Nephron (organoid): ENCODE data around the gene FGF18.

Experiments used
- H3K27ac Mint-ChIP-seq, 3 experiments: 2 replicates each; pipeline ENCODE4 v1.8.0; 2020; ENCODE audit warnings: mixed read lengths in 3 of 3, mild to moderate bottlenecking in 2 of 3, moderate library complexity in 1 of 3
- H3K27me3 Mint-ChIP-seq: 2 replicates; pipeline ENCODE4 v1.8.0; 2021; ENCODE audit warnings: low read depth, mild to moderate bottlenecking, moderate library complexity, mixed read lengths
- H3K36me3 Mint-ChIP-seq: 2 replicates; pipeline ENCODE4 v1.8.0; 2020; ENCODE audit warnings: low read depth, mixed read lengths
- H3K4me1 Mint-ChIP-seq: 2 replicates; pipeline ENCODE4 v1.8.0; 2020; ENCODE audit warnings: mixed read lengths
- H3K4me3 Mint-ChIP-seq, 3 experiments: 2 replicates each; pipeline ENCODE4 v1.8.0; 2020; ENCODE audit warnings: mild to moderate bottlenecking in 3 of 3, mixed read lengths in 3 of 3, moderate library complexity in 2 of 3
- H3K9me3 Mint-ChIP-seq: 2 replicates; pipeline ENCODE4 v1.8.0; 2020; ENCODE audit warnings: mixed read lengths
- TF ChIP-seq, protein P1 (sequence below), 3 experiments: fragments of 200-600 bp; sonication (generic); IDR thresholded peaks; one replicate each; pipeline ENCODE4 v1.5.0; 2021; ENCODE audit warnings: antibody characterized with exemption in 3 of 3; ENCODE audit not compliant: unreplicated experiment in 3 of 3

The FGF18 gene

DNA sequence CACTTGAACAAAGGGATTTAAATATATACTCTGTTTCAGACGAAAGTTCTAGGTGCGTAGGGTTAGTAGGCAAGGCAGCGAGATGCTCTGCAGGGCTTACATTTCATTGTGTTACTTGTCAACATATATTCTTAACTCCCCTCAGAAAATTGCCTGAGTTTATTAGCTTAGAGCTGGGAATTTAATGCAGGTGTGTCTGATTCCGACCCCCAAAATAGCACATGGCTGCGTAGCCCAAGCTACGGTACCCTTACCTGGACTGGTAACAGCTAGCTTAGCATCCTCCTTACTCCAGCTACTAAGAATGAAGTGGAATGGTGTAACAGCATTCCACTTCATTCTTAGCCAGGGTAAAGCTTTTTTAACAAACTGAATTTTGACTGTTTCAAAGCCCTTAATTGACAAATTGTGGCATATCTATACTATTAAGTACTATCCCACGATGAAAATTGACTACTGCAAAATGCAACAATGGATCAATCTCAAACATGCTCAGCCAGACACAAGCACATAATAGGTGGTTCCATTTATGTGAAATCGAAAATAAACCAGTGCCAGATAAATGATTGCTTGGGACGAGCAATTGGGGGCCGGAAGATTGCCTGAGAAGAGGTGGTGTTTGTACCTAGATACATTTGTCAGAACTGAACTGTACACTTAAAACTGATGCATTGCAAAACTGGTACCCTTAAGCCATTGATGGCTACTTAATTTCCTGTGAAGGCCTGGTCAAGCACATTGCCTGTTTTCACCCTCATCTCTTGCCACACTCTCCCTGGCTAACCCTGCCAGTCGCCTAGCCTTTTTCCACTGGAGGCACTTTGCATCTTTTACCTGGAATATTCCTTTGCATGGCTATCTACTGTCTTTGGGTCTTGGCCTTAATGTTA is 3.0 kb upstream of the FGF18 start:
- Mint-ChIP-seq H3K27me3 (peaks cover 14% of the 10 kb centered on the region), H3K4me1 (peaks cover 24% of the 10 kb centered on the region), H3K9me3 (no peaks in the 10 kb centered on the region), H3K4me3 (no peak overlapping the region), H3K36me3 (peaks cover 28% of the 10 kb centered on the region), H3K27ac (no peak overlapping the region)
- TF ChIP-seq, protein P1, sequence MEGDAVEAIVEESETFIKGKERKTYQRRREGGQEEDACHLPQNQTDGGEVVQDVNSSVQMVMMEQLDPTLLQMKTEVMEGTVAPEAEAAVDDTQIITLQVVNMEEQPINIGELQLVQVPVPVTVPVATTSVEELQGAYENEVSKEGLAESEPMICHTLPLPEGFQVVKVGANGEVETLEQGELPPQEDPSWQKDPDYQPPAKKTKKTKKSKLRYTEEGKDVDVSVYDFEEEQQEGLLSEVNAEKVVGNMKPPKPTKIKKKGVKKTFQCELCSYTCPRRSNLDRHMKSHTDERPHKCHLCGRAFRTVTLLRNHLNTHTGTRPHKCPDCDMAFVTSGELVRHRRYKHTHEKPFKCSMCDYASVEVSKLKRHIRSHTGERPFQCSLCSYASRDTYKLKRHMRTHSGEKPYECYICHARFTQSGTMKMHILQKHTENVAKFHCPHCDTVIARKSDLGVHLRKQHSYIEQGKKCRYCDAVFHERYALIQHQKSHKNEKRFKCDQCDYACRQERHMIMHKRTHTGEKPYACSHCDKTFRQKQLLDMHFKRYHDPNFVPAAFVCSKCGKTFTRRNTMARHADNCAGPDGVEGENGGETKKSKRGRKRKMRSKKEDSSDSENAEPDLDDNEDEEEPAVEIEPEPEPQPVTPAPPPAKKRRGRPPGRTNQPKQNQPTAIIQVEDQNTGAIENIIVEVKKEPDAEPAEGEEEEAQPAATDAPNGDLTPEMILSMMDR (IDR thresholded peaks at IDR 0.05; ENCODE audit: unreplicated experiment in 3 of 3): no peak

DNA sequence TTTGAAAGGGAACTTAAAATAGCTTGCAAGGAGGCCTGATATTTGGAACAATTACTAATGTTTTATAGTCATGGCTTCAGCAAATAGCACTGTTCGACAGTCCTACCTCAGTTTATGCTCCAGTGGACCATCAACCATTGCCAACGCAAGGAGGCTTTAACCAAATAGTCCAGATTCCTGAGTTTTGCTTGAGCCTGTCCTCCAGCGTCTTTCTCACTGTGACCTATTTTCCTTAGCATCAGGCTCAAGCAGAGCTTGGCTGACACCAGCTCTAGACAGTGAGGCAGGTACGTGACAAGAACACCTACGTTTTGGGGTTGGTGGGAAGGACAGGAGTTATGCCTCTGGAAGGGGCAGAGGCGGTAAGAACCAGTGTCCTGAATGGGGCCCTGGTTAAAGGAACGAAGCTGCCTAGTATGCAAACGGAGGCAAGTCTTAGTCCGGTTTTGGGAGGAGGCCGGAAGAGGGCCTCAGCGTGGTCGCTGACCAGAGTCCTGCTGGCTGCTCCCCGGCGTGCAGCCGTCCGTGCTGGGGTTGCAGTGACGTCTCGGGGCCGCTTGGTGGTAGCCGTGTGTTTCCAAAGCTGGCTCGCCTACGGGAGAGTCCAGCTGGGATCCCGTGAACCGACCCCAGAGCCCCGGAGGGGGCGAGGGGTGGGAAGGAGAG is 998 bp upstream of the FGF18 start:
- Mint-ChIP-seq H3K4me1 (peaks cover 37% of the 10 kb centered on the region), H3K4me3 (peak overlapping the region; percentile 83 to 88 (median 85)), H3K27ac (no peak overlapping the region), H3K9me3 (no peaks in the 10 kb centered on the region), H3K27me3 (peaks cover 30% of the 10 kb centered on the region), H3K36me3 (peaks cover 7% of the 10 kb centered on the region)
- TF ChIP-seq, protein P1 (IDR thresholded peaks at IDR 0.05; ENCODE audit: unreplicated experiment in 3 of 3): peak; percentile 96 to 99 (median 98)

DNA sequence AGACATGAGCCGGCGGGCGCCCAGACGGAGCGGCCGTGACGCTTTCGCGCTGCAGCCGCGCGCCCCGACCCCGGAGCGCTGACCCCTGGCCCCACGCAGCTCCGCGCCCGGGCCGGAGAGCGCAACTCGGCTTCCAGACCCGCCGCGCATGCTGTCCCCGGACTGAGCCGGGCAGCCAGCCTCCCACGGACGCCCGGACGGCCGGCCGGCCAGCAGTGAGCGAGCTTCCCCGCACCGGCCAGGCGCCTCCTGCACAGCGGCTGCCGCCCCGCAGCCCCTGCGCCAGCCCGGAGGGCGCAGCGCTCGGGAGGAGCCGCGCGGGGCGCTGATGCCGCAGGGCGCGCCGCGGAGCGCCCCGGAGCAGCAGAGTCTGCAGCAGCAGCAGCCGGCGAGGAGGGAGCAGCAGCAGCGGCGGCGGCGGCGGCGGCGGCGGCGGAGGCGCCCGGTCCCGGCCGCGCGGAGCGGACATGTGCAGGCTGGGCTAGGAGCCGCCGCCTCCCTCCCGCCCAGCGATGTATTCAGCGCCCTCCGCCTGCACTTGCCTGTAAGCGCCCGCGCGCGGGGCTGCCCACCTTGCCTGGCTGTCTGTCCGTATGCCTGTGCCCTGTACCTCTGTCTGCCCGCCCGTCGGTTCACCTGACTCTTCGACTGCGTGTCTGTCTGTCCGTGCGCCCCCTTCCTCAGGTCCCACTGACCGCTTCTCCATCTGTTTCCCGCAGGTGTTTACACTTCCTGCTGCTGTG is 412 bp downstream of the FGF18 start:
- TF ChIP-seq, protein P1 (IDR thresholded peaks at IDR 0.05; ENCODE audit: unreplicated experiment in 3 of 3): no peak
- Mint-ChIP-seq H3K36me3 (no peaks in the 10 kb centered on the region), H3K4me3 (peak overlapping the region; percentile 87 to 92 (median 89)), H3K4me1 (peaks cover 37% of the 10 kb centered on the region), H3K9me3 (no peaks in the 10 kb centered on the region), H3K27me3 (peaks cover 32% of the 10 kb centered on the region), H3K27ac (no peak overlapping the region)

DNA sequence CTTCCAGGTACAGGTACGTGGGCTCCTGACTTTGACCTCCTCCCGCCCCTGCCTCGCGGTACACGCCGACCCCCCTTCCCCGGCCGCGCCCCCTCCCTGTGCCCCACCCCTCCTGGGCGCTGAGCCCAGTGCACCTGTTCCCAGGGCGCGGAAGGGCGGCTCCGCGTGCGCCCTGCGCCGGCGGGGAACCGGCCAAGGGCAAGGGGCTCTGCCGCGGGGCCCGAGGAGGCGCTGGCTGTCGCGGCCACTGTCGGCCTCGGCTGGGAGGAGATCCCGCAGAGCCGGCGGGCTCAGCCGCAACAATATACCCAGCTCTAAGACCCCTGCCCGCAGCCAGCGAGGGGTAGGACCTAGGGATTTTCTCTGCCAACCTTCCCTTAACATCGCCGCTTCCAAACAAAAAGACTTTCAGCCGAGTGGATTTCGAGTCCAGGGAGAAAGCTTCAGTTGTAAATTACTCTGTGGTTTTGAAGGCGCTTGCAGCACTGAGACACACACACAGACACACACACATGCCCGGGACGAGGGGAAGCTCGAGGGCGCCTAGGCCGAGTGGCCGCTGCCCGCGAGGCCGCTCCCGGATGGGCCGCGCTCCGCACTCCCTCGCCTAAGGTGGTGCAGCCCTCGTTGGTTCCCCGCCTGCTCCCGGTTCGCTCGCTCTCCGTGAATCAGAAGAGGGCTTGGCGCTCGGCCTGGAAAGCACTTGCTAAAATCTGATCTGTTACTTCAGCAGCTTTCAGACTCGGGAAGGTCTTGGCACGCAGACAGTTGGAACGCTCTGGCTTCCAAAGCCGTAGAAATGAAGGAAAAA is 1.2 kb downstream of the FGF18 start:
- Mint-ChIP-seq H3K4me1 (peaks cover 37% of the 10 kb centered on the region), H3K27ac (peak overlapping the region in 2 of 3 experiments; percentile 60), H3K4me3 (peak overlapping the region; percentile 87 to 92 (median 89)), H3K27me3 (peaks cover 32% of the 10 kb centered on the region), H3K9me3 (no peaks in the 10 kb centered on the region), H3K36me3 (no peaks in the 10 kb centered on the region)
- TF ChIP-seq, protein P1 (IDR thresholded peaks at IDR 0.05; ENCODE audit: unreplicated experiment in 3 of 3): no peak
